ENCODE measurements around the gene NEB. TPM values are rescaled to one million over a fixed set of nuclear protein-coding genes. Genes with fewer than 3 reads are reported as not detected.

Gene NEB
- total and polyA plus RNA-seq, 4 donors = 2.4 to 8.5 (median 7.1) TPM

DNA sequence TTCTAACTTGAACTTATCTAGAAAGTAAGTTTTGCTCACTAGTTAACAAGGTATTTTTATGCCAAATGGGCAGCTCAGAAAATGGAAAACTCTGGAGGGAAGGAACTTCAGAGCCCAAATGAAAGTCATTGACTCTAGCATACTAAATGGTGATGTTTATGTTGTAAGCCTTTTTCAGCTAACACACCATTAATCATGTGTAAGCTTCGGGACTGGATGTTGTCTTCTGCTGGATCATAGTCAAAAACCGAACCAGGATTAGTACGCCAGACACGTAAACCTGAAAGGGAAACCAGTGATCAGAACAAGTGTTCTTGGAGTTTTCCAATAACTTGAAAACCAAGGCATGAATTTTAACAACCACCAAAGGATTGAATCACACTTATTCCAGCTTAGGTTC is 242.8 kb downstream of the NEB start:
- no peak overlapping the region for H3K27ac ChIP-seq (ENCODE audit: low read depth, low read length)
- no peaks in the 10 kb centered on the region for H3K36me3 ChIP-seq (ENCODE audit: control insufficient read depth, insufficient read depth, low read length)
- H3K27me3 ChIP-seq (ENCODE audit: control insufficient read depth, insufficient read depth, low read length) = no peaks in the 10 kb centered on the region
- H3K9me3 ChIP-seq (ENCODE audit: control insufficient read depth, insufficient read depth, low read length) = no peaks in the 10 kb centered on the region
- no peaks in the 10 kb centered on the region for H3K4me1 ChIP-seq (ENCODE audit: control insufficient read depth, insufficient read depth, low read length)
- no peak for DNase-seq (ENCODE audit: low read depth in 4 of 6, low spot score in 6 of 6)
- H3K4me3 ChIP-seq (ENCODE audit: low read depth, low read length) = no peak overlapping the region
- WGBS (ENCODE audit: insufficient coverage) = 88% methylated on average over 4 of the region's 4 CpGs

DNA sequence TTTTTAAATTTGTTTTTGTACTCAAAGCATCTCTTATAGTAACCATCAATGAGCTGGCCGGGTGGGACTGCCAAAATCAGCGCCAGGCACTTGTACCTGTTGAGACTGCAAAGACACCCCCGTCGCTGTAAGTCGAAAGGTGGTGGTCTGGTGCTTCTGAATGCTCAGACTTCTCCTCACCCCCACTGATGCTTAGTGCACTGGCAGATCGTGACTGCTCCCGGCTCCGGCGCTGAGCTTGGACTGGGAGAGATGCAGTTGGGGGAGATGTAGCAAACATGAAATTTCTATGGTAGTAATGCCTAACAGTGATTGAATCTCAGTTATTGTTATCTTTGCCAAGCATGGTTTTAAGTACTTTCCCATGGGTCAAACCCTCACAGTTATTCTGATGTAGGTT is 244.0 kb downstream of the NEB start:
- Histone ChIP-seq H3K9me3 (ENCODE audit: control insufficient read depth, insufficient read depth, low read length) (no peaks in the 10 kb centered on the region), H3K4me1 (ENCODE audit: control insufficient read depth, insufficient read depth, low read length) (no peaks in the 10 kb centered on the region), H3K4me3 (ENCODE audit: low read depth, low read length) (no peak overlapping the region), H3K27me3 (ENCODE audit: control insufficient read depth, insufficient read depth, low read length) (no peaks in the 10 kb centered on the region), H3K36me3 (ENCODE audit: control insufficient read depth, insufficient read depth, low read length) (no peaks in the 10 kb centered on the region), H3K27ac (ENCODE audit: low read depth, low read length) (no peak overlapping the region)
- DNase-seq (ENCODE audit: low read depth in 4 of 6, low spot score in 6 of 6) = no peak
- 95% methylated on average over 8 of the region's 9 CpGs for WGBS (ENCODE audit: insufficient coverage)

DNA sequence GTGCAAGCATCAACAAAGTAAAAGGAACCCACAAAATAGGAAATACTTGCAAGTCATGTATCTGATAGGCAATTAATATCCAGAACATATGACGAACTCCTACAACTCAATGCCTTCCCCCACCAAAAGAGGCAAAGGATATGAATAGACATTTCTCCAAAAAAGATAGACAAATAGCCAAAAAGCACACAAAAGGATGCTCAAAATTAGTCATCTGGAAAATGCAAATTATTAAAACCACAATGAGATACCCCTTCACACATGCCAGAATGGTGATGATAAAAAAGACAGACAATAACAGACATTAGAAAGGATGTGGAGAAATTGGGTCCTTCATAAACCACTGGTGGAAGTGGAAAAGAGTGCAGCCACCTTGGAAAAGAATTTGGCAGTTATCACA is 248.2 kb downstream of the NEB start:
- no peaks in the 10 kb centered on the region for H3K4me1 ChIP-seq (ENCODE audit: control insufficient read depth, insufficient read depth, low read length)
- no peaks in the 10 kb centered on the region for H3K36me3 ChIP-seq (ENCODE audit: control insufficient read depth, insufficient read depth, low read length)
- H3K4me3 ChIP-seq (ENCODE audit: low read depth, low read length) = no peak overlapping the region
- H3K27ac ChIP-seq (ENCODE audit: low read depth, low read length) = no peak overlapping the region
- H3K9me3 ChIP-seq (ENCODE audit: control insufficient read depth, insufficient read depth, low read length) = no peaks in the 10 kb centered on the region
- no peak for DNase-seq (ENCODE audit: low read depth in 4 of 6, low spot score in 6 of 6)
- no peaks in the 10 kb centered on the region for H3K27me3 ChIP-seq (ENCODE audit: control insufficient read depth, insufficient read depth, low read length)
- no CpG with 5 or more reads among the region's 1 CpG for WGBS (ENCODE audit: insufficient coverage)

DNA sequence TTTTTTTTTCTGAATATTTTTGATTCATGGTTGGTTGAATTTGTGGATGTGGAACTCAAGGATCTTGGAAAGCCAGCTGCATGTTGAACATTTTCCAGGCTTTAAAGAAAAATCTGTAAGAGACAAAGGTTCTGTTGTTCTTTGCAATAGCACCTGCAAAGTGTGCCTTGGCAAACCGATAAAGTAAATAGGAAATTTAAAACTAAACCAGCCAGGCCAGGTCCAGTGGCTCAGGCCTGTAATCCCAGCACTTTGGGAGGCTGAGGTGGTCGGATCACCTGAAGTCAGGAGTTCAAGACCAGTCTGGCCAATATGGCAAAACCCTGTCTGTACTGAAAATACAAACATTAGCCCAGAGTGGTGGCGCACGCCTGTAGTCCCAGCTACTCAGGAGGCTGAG is 250.2 kb downstream of the NEB start:
- no peak overlapping the region for H3K27ac ChIP-seq (ENCODE audit: low read depth, low read length)
- DNase-seq (ENCODE audit: low read depth in 4 of 6, low spot score in 6 of 6) = no peak
- no peaks in the 10 kb centered on the region for H3K9me3 ChIP-seq (ENCODE audit: control insufficient read depth, insufficient read depth, low read length)
- no peaks in the 10 kb centered on the region for H3K4me1 ChIP-seq (ENCODE audit: control insufficient read depth, insufficient read depth, low read length)
- H3K36me3 ChIP-seq (ENCODE audit: control insufficient read depth, insufficient read depth, low read length) = no peaks in the 10 kb centered on the region
- 94% methylated on average over 2 of the region's 4 CpGs for WGBS (ENCODE audit: insufficient coverage)
- H3K27me3 ChIP-seq (ENCODE audit: control insufficient read depth, insufficient read depth, low read length) = no peaks in the 10 kb centered on the region
- H3K4me3 ChIP-seq (ENCODE audit: low read depth, low read length) = no peak overlapping the region

DNA sequence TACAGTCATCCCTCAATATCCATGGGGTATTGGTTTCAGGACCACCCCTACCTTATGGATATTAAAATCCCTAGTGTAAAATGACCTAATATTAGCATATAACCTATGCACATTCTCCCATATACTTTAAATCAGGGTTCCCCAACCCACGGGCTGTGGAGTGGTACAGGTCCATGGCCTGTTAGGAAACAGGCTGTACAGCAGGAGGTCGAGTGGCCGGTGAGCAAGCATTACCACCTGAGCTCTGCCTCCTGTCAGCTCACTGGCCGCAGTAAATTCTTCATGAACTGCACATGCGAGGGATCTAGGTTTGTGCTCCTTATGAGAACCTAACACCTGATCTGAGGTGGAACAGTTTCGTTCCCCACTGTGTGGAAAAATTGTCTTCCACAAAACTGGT is 250.7 kb downstream of the NEB start:
- Histone ChIP-seq H3K27ac (ENCODE audit: low read depth, low read length) (no peak overlapping the region), H3K36me3 (ENCODE audit: control insufficient read depth, insufficient read depth, low read length) (no peaks in the 10 kb centered on the region), H3K9me3 (ENCODE audit: control insufficient read depth, insufficient read depth, low read length) (no peaks in the 10 kb centered on the region), H3K4me3 (ENCODE audit: low read depth, low read length) (no peak overlapping the region), H3K4me1 (ENCODE audit: control insufficient read depth, insufficient read depth, low read length) (no peaks in the 10 kb centered on the region), H3K27me3 (ENCODE audit: control insufficient read depth, insufficient read depth, low read length) (no peaks in the 10 kb centered on the region)
- DNase-seq (ENCODE audit: low read depth in 4 of 6, low spot score in 6 of 6) = no peak
- WGBS (ENCODE audit: insufficient coverage) = 92% methylated on average over 4 of the region's 6 CpGs

DNA sequence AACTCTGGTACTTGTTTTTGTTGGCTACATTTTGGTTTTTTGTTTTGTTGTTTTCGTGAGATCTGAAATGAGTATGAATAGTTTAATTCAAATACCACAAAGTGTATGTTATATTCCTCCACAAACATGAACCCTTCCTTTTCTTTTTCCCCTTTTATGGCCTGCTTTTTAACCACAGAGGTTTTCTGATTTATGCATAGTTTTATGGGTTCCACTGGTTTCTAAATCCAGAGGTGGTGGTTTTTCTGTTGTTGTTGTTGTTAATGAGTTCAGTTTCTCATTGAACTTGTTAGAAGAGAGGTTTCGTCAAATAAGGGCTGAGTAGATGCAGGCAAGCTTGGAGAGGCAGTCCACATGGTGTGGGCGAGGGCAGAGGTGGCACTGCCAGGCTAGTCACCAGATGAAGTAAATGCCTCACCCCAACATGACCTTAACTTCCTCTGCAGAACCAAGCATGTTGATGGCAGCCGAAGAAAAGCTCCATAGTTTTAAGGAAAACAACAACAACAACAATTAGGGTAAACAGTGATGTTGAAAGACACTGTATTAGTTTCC is 252.0 kb downstream of the NEB start:
- H3K27ac ChIP-seq (ENCODE audit: low read depth, low read length) = no peak overlapping the region
- H3K27me3 ChIP-seq (ENCODE audit: control insufficient read depth, insufficient read depth, low read length) = no peaks in the 10 kb centered on the region
- H3K36me3 ChIP-seq (ENCODE audit: control insufficient read depth, insufficient read depth, low read length) = peaks cover 3% of the 10 kb centered on the region
- DNase-seq (ENCODE audit: low read depth in 4 of 6, low spot score in 6 of 6) = no peak
- no peaks in the 10 kb centered on the region for H3K9me3 ChIP-seq (ENCODE audit: control insufficient read depth, insufficient read depth, low read length)
- no peaks in the 10 kb centered on the region for H3K4me1 ChIP-seq (ENCODE audit: control insufficient read depth, insufficient read depth, low read length)
- H3K4me3 ChIP-seq (ENCODE audit: low read depth, low read length) = no peak overlapping the region
- WGBS (ENCODE audit: insufficient coverage) = no CpG with 5 or more reads among the region's 4 CpGs

DNA sequence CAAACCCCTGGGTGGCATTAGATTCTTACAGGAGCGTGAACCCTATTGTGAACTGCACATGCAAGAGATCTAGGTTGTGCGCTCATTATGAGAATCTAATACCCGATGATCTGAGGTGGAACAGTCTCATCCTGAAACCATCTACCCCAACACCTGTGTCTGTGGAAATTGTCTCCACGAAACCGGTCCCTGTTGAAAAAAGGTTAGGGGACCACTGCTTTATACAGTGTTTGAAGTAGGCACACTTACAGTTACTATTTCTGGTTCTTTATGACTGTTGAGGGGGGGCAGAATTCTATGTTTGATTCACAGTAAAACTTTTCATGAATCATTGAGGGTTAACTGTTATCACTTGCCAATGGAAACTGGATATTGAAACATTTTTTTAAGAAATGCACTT is 252.5 kb downstream of the NEB start:
- Histone ChIP-seq H3K4me3 (ENCODE audit: low read depth, low read length) (no peak overlapping the region), H3K27me3 (ENCODE audit: control insufficient read depth, insufficient read depth, low read length) (no peaks in the 10 kb centered on the region), H3K36me3 (ENCODE audit: control insufficient read depth, insufficient read depth, low read length) (peaks cover 3% of the 10 kb centered on the region), H3K9me3 (ENCODE audit: control insufficient read depth, insufficient read depth, low read length) (no peaks in the 10 kb centered on the region), H3K4me1 (ENCODE audit: control insufficient read depth, insufficient read depth, low read length) (no peaks in the 10 kb centered on the region), H3K27ac (ENCODE audit: low read depth, low read length) (no peak overlapping the region)
- no peak for DNase-seq (ENCODE audit: low read depth in 4 of 6, low spot score in 6 of 6)
- no CpG with 5 or more reads among the region's 5 CpGs for WGBS (ENCODE audit: insufficient coverage)

DNA sequence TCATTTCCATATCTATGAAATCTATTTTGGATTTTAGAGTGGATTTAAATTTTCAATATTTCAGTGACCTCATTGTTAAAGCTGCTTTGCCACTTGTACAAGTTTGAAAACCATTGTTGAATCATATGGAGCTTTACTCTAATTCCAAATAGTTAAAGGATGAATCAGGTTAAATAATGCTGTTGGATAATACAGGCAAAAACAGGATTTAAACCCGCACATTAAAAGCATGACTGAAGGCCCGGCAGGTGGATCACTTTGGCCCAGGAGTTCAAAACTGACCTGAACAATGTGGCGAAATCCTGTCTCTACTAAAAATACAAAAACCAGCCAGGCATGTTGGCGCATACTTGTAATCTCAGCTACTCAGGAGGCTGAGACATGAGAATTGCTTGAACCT is 256.3 kb downstream of the NEB start:
- no peak for DNase-seq (ENCODE audit: low read depth in 4 of 6, low spot score in 6 of 6)
- no peak overlapping the region for H3K27ac ChIP-seq (ENCODE audit: low read depth, low read length)
- peaks cover 7% of the 10 kb centered on the region for H3K36me3 ChIP-seq (ENCODE audit: control insufficient read depth, insufficient read depth, low read length)
- 95% methylated on average over 3 of the region's 4 CpGs for WGBS (ENCODE audit: insufficient coverage)
- no peaks in the 10 kb centered on the region for H3K27me3 ChIP-seq (ENCODE audit: control insufficient read depth, insufficient read depth, low read length)
- no peaks in the 10 kb centered on the region for H3K4me1 ChIP-seq (ENCODE audit: control insufficient read depth, insufficient read depth, low read length)
- no peak overlapping the region for H3K4me3 ChIP-seq (ENCODE audit: low read depth, low read length)
- H3K9me3 ChIP-seq (ENCODE audit: control insufficient read depth, insufficient read depth, low read length) = no peaks in the 10 kb centered on the region

DNA sequence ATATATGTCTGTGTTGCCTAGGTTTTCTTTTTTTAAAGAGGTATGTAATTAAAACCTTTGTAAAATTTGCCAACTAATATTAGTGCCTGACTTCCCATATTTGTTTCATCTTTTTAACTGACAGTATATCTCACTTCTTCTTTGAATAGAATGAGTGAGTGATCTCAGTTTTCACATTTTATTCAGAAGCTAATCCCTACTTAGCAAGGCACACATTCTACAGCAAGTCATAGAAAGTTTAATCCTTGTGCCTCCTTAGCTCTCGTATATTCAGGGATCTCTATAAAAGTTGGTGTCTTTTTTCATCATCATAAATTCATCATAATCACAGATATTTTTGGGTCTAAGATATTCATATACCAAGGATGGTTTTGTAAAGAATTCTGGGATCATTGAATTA is 258.0 kb downstream of the NEB start:
- Histone ChIP-seq H3K36me3 (ENCODE audit: control insufficient read depth, insufficient read depth, low read length) (peaks cover 7% of the 10 kb centered on the region), H3K4me3 (ENCODE audit: low read depth, low read length) (no peak overlapping the region), H3K9me3 (ENCODE audit: control insufficient read depth, insufficient read depth, low read length) (no peaks in the 10 kb centered on the region), H3K27ac (ENCODE audit: low read depth, low read length) (no peak overlapping the region), H3K27me3 (ENCODE audit: control insufficient read depth, insufficient read depth, low read length) (no peaks in the 10 kb centered on the region), H3K4me1 (ENCODE audit: control insufficient read depth, insufficient read depth, low read length) (no peaks in the 10 kb centered on the region)
- DNase-seq (ENCODE audit: low read depth in 4 of 6, low spot score in 6 of 6) = no peak
- WGBS (ENCODE audit: insufficient coverage) = no CpG with 5 or more reads among the region's 1 CpG

DNA sequence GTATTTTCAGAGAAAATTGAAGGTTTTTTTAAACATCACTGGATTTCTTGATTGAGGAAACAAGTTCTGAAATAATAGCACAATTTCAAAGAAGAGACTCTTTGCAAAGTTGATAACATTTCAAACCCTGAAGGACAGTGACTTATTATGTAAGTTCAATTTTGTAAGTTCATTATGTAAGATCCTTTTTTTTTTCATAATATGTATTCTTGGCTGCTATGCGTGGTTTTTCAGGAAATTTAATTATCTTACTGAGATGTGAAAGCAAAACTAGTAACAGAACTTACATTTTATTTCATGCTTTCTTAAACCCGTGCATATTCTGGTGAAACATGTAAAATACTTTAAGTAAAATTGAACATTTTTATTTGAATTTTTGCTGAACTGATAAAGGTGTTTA is 259.2 kb downstream of the NEB start:
- H3K9me3 ChIP-seq (ENCODE audit: control insufficient read depth, insufficient read depth, low read length) = peaks cover 2% of the 10 kb centered on the region
- DNase-seq (ENCODE audit: low read depth in 4 of 6, low spot score in 6 of 6) = no peak
- H3K36me3 ChIP-seq (ENCODE audit: control insufficient read depth, insufficient read depth, low read length) = peaks cover 11% of the 10 kb centered on the region
- no peaks in the 10 kb centered on the region for H3K27me3 ChIP-seq (ENCODE audit: control insufficient read depth, insufficient read depth, low read length)
- no peak overlapping the region for H3K4me3 ChIP-seq (ENCODE audit: low read depth, low read length)
- H3K27ac ChIP-seq (ENCODE audit: low read depth, low read length) = no peak overlapping the region
- H3K4me1 ChIP-seq (ENCODE audit: control insufficient read depth, insufficient read depth, low read length) = no peaks in the 10 kb centered on the region
- no CpG with 5 or more reads among the region's 2 CpGs for WGBS (ENCODE audit: insufficient coverage)
